CD4-positive, alpha-beta T cell treated with Interleukin-17A for 1 hour (primary cell): ENCODE results near the gene SENP1.
A peak's percentile ranks its signal among the peaks of the same experiment; 100 is the strongest.
"Not testable (repeated sequence)": the region's sequence is repeated elsewhere in the genome, so short reads cannot be mapped to it uniquely, and the experiment has no call there.

Source experiments
- DNase-seq: peaks from one replicate; pipeline ENCODE4 v3.0.0-alpha.2; 2020

Gene SENP1

GRCh38 chr12:48105867-48106680 is at the start of gene SENP1:
Gene SENP1 (minus strand): TSS chr12:48106079. CDS start chr12:48101472, 4,607 bp downstream.
- peak; percentile 94 for DNase-seq

GRCh38 chr12:48151103-48151771 is 45.4 kb upstream of the SENP1 start:
- DNase-seq: no peak

GRCh38 chr12:48145981-48146380 is 40.1 kb upstream of the SENP1 start:
- DNase-seq: no peak

- no peak for DNase-seq
Measured at GRCh38 chr12:48143898-48144297, 38.0 kb upstream of the SENP1 start.

- no peak for DNase-seq
Measured at GRCh38 chr12:48142818-48143674, 37.2 kb upstream of the SENP1 start.

- DNase-seq: no peak
Measured at GRCh38 chr12:48135027-48135426, 29.1 kb upstream of the SENP1 start.

- DNase-seq: no peak
Measured at GRCh38 chr12:48132826-48133225, 26.9 kb upstream of the SENP1 start.

- DNase-seq: no peak
Measured at GRCh38 chr12:48131517-48131916, 25.6 kb upstream of the SENP1 start.

- no peak for DNase-seq
Measured at GRCh38 chr12:48129376-48129775, 23.5 kb upstream of the SENP1 start.

GRCh38 chr12:48128800-48129199 is 22.9 kb upstream of the SENP1 start:
- DNase-seq: no peak

GRCh38 chr12:48126953-48127630 is 21.2 kb upstream of the SENP1 start:
- no peak for DNase-seq

GRCh38 chr12:48125985-48126384 is 20.1 kb upstream of the SENP1 start:
- DNase-seq: no peak

- not testable (repeated sequence) for DNase-seq
Measured at GRCh38 chr12:48125542-48125941, 19.7 kb upstream of the SENP1 start.

- no peak for DNase-seq
Measured at GRCh38 chr12:48123169-48123568, 17.3 kb upstream of the SENP1 start.

- DNase-seq: no peak
Measured at GRCh38 chr12:48122065-48122834, 16.4 kb upstream of the SENP1 start.

GRCh38 chr12:48121522-48121921 is 15.6 kb upstream of the SENP1 start:
- no peak for DNase-seq

GRCh38 chr12:48119834-48120195 is 13.9 kb upstream of the SENP1 start:
- no peak for DNase-seq

- peak; percentile 79 for DNase-seq
Measured at GRCh38 chr12:48119078-48119833, 13.4 kb upstream of the SENP1 start, which contains the start of gene PFKM. Gene PFKM (plus strand): TSS chr12:48119364. CDS start chr12:48122775, 3,411 bp downstream.

GRCh38 chr12:48118284-48118871 is 12.5 kb upstream of the SENP1 start:
- no peak for DNase-seq

- DNase-seq: no peak
Measured at GRCh38 chr12:48115957-48116356, 10.1 kb upstream of the SENP1 start.

- DNase-seq: not testable (repeated sequence)
Measured at GRCh38 chr12:48111312-48111693, 5.4 kb upstream of the SENP1 start.
